Lower leg skin (tissue), 4 donors: ENCODE measurements around the gene DNAJC4. TPM values are rescaled to one million over a fixed set of nuclear protein-coding genes. Genes with fewer than 3 reads are reported as not detected.
A peak's percentile ranks its signal among the peaks of the same experiment; 100 is the strongest.
"Not testable (repeated sequence)": the region's sequence is repeated elsewhere in the genome, so short reads cannot be mapped to it uniquely, and the experiment has no call there.

Source experiments
- DNase-seq, 2 donors: peaks; one replicate each; pipeline ENCODE4 v3.0.0-alpha.2; 2019; ENCODE audit warnings: low spot score in 2 of 2
- H3K4me3 ChIP-seq: fragments of 200-600 bp; sonication (generic); 2 replicates; pipeline ENCODE4 v1.5.1; 2017; ENCODE audit warnings: mild to moderate bottlenecking, low read depth; ENCODE audit not compliant: poor library complexity, severe bottlenecking
- CTCF ChIP-seq, 3 donors: fragments of 450-650 bp; IDR thresholded peaks; one replicate each; pipeline ENCODE4 v1.5.1; 2016; ENCODE audit warnings: antibody characterized with exemption in 3 of 3, mild to moderate bottlenecking in 3 of 3, moderate library complexity in 2 of 3
- POLR2A ChIP-seq, 2 donors: fragments of 450-650 bp; IDR thresholded peaks; one replicate each; pipeline ENCODE4 v1.6.1; 2016 to 2017; ENCODE audit warnings: antibody characterized with exemption in 2 of 2, mild to moderate bottlenecking in 1 of 2, moderate library complexity in 1 of 2
- WGBS, 2 donors: methylation state at CpG; one replicate each; pipeline ENCODE4 v1.1.5; 2018; 5-methylcytosine and 5-hydroxymethylcytosine counted together
- intact Hi-C: fragments of 100-400 bp; cut with DNase I; formaldehyde crosslinking; loops from one replicate; pipeline ENCODE4 v1.15.0; 2023; ENCODE audit warnings: low total_unique reads
- total RNA-seq, 4 donors: library from RNA; depleted of rRNA; stranded (reverse); fragments of >200 nt; gene quantifications; one replicate each; pipeline ENCODE4 v1.1.0, GENCODE V29; 2016

The DNAJC4 gene
- total RNA-seq, 4 donors from 2014 or later = 19.2 to 37.6 (median 30.8) TPM

- H3K4me3 ChIP-seq = no peak overlapping the region
Observed at GRCh38 chr11:64243236-64243854, 13.0 kb downstream of the DNAJC4 start.

DNA sequence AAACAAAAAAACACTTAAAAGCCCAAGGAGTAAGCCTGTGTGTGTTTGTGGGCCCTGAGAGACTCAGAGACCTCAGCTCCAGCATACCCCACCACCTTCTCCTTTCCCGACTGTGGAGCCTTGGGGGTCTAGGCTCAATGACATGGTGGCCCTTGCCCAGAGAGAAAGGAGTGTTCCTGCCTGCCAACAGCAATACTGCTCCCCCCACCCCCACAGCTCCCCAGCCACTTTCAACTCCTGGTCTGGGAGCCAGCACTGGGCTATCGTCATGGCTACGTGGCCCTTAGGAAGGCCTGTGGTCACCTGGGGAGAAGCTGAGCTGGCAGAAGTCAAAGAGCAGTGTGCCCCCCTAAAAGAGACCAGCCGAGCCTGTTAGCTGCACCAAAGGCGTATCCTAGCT, 13.8 kb downstream of the DNAJC4 start:
- TF ChIP-seq POLR2A (IDR thresholded peaks at IDR 0.05) (no peak), CTCF (IDR thresholded peaks at IDR 0.05) (no peak)
- WGBS, 2 donors = 55 to 71% methylated on average over 5 of the region's 5 CpGs
- DNase-seq = no peak
- intact Hi-C loops = no loop called here
- no peak overlapping the region for H3K4me3 ChIP-seq

More at GRCh38 chr11:64243236-64243854, 13.0 kb downstream of the DNAJC4 start:
- intact Hi-C loops = no loop called here
- TF ChIP-seq CTCF (IDR thresholded peaks at IDR 0.05) (no peak), POLR2A (IDR thresholded peaks at IDR 0.05) (no peak)
- WGBS, 2 donors = 68 to 73% methylated on average over 8 of the region's 8 CpGs
- DNase-seq = no peak

DNA sequence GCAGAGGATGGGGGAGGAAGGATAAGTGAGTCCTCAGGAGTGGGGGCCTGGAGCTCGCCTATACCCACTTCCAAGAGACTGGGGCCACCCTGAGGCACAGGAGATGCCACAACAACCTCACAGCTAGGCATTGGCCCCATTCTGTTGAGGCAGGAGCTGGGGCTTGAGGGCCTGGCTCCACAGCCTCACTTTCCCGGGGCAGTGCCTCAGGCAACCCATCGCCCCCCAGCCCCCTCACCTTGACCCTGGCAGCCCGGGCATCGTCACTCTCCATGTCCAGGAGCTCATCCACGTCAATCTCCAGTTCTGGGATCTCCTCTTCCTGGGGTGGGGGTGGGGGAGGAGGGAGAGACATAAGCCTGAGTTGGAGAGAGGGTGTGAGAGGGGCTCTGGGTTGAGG, 14.6 kb downstream of the DNAJC4 start:
- peak overlapping the region; percentile 74 for H3K4me3 ChIP-seq
- no peak for TF ChIP-seq CTCF (IDR thresholded peaks at IDR 0.05)
- no peak for TF ChIP-seq POLR2A (IDR thresholded peaks at IDR 0.05)
- WGBS, 2 donors = 18 to 19% methylated on average over 6 of the region's 6 CpGs
- no peak for DNase-seq
- intact Hi-C loops = no loop called here

GRCh38 chr11:64245401-64245796, 15.1 kb downstream of the DNAJC4 start:
- DNase-seq = no peak
- intact Hi-C loops = no loop called here
- WGBS, 2 donors = 4 to 8% methylated on average over 5 to 6 of the region's 6 CpGs
- TF ChIP-seq POLR2A (IDR thresholded peaks at IDR 0.05) (no peak), CTCF (IDR thresholded peaks at IDR 0.05) (no peak)
- H3K4me3 ChIP-seq = peak overlapping the region; percentile 74

DNA sequence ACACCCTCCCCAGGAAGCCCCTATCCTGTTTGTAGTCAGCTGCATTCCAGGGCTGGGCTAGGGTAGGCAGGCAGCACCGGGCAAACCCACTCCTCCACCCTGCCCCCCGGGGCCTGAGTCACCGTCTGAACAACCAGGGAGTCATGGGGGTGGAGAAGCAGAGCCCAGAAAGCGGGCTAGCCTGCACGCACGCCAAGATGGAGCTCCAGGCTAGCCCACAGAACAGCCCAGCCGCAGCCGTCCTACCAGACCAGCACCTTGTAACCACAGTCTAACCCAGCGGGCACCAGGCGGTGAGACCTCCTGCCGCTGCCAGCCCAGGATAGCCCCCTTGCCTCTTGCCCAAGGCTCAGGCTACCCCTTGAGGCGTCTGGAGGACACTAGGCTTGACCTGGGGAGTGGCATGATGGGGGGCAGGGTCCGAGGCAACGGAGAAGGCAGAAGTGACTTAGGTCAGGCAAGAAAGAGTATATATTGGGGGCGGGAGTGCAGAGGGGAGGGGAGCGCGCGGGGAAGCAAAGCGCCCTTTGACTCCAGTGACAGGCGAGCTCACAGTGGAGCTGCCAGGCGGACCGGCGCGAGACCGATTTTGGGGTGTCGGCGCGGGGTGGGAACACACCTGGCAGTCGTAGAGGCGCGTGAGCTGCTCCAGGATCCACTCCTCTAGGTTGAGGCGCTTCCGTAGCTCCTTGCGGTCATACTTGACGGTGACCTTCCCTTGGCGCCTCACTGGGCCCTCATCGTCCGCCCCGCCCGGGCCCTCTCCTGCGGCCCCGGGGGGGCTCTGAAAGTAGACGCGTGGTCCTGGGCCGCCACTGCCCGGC, 15.7 kb downstream of the DNAJC4 start:
- peak overlapping the region; percentile 74 for H3K4me3 ChIP-seq
- 1 to 2% methylated on average over 30 to 34 of the region's 46 CpGs for WGBS, 2 donors
- peak; percentile 90 to 98 for DNase-seq
- TF ChIP-seq CTCF (IDR thresholded peaks at IDR 0.05) = no peak
- no peak for TF ChIP-seq POLR2A (IDR thresholded peaks at IDR 0.05)
- intact Hi-C loops = no loop called here

- no CpG with 5 or more reads among the region's 43 CpGs for WGBS, 2 donors
- DNase-seq, intact Hi-C loops: not testable (repeated sequence)
- H3K4me3 ChIP-seq = peak overlapping the region; percentile 74
Observed at GRCh38 chr11:64246621-64246870, 16.2 kb downstream of the DNAJC4 start.
